ENCODE data around the gene EGLN2. TPM values are rescaled to one million over a fixed set of nuclear protein-coding genes. Genes with fewer than 3 reads are reported as not detected.

EGLN2 gene
- total and polyA plus RNA-seq, 2 donors (not counting 3 experiments of a cell fraction or from before 2014, with no cell fraction given) = 118 to 152 TPM

- intact Hi-C loops (cut with micrococcal nuclease) (no loop called here), dilution Hi-C loops (cut with MboI; ENCODE audit: extremely low pct_ligation_motif_present, low sequenced_read_pairs) (no loop called here)
- H2AFZ ChIP-seq (ENCODE audit: low read depth, low read length) = no peak overlapping the region
- H3K4me1 ChIP-seq (ENCODE audit: control insufficient read depth, extremely low read depth, insufficient read depth, low read length) = no peaks in the 10 kb centered on the region
- no peaks in the 10 kb centered on the region for H3K9me1 ChIP-seq (replicated peaks; ENCODE audit: control insufficient read depth, extremely low read depth, insufficient read depth, low read length)
- DNase-seq (ENCODE audit: low read depth, low spot score) = no peak
- ChIA-PET POLR2A (no interaction called here), CTCF (interaction anchor here (1.1 to 1.7 kb wide), 2 partner anchors 13 to 35 kb away, joined by 3 to 5 read pairs; partner anchors contain the start of genes ACTMAP and EGLN2)
- H3K4me2 ChIP-seq (ENCODE audit: insufficient read depth, low read length) = no peak overlapping the region
- no peak for TF ChIP-seq POLR2AphosphoS5 (IDR thresholded peaks at IDR 0.05; ENCODE audit: insufficient read depth, low read depth, low read length)
- no peak for TF ChIP-seq MYC (IDR thresholded peaks at IDR 0.05; ENCODE audit: low read depth, low read length)
- TF ChIP-seq GATA2 (IDR thresholded peaks at IDR 0.05; ENCODE audit: insufficient read depth, insufficient read length, low read depth, low read length) = no peak
- no peak for TF ChIP-seq MAX (IDR thresholded peaks at IDR 0.05; ENCODE audit: insufficient read depth, insufficient read length)
- TF ChIP-seq JUN (IDR thresholded peaks at IDR 0.05; ENCODE audit: borderline replicate concordance, insufficient read depth, insufficient read length, low read depth) = no peak
- no peak for TF ChIP-seq FOS (IDR thresholded peaks at IDR 0.05; ENCODE audit: borderline replicate concordance, insufficient read depth, low read length)
- no peak for TF ChIP-seq CTCF (IDR thresholded peaks at IDR 0.05; ENCODE audit: extremely low read depth in 1 of 2, insufficient read depth in 1 of 2, low read depth in 1 of 2, low read length in 2 of 2)
- TF ChIP-seq POLR2A (IDR thresholded peaks at IDR 0.05; ENCODE audit: low read depth, low read length) = no peak
- TF ChIP-seq EZH2 (IDR thresholded peaks at IDR 0.05; ENCODE audit: borderline replicate concordance, low read depth, low read length, severe bottlenecking) = no peak
- no peak overlapping the region for H3K4me3 ChIP-seq (replicated peaks in 1 of 3; ENCODE audit: insufficient read depth in 1 of 3, low read depth in 1 of 3, low read length in 3 of 3)
- no peak for FAIRE-seq
- H3K9me3 ChIP-seq (replicated peaks; ENCODE audit: control insufficient read depth, insufficient read depth, low read length) = no peaks in the 10 kb centered on the region
- no peaks in the 10 kb centered on the region for H4K20me1 ChIP-seq (replicated peaks; ENCODE audit: control insufficient read depth, extremely low read depth, insufficient read depth, low read length)
- no peak overlapping the region for H3K27ac ChIP-seq (ENCODE audit: insufficient read depth, low read depth, low read length)
- peaks cover 0 to 7% of the 10 kb centered on the region in 2 experiments for H3K36me3 ChIP-seq (ENCODE audit: control insufficient read depth in 2 of 2, extremely low read depth in 1 of 2, insufficient read depth in 2 of 2, low read length in 2 of 2)
- H3K79me2 ChIP-seq (ENCODE audit: control insufficient read depth, insufficient read depth, low read length) = no peaks in the 10 kb centered on the region
- no peak overlapping the region for H3K9ac ChIP-seq (replicated peaks; ENCODE audit: extremely low read depth, insufficient read depth, low read length)
- H3K27me3 ChIP-seq (ENCODE audit: control insufficient read depth in 2 of 2, insufficient read depth in 2 of 2, low read length in 2 of 2) = no peaks in the 10 kb centered on the region
- BruUV-seq (replicated peaks) = no TSS peak
These were observed 13.5 kb upstream of the EGLN2 start for GRCh38 chr19:40785526-40785925.

All from endothelial cell of umbilical vein (primary cell).